Measurements from ENCODE around the gene KLK5.
"Not testable (repeated sequence)": the region's sequence is repeated elsewhere in the genome, so short reads cannot be mapped to it uniquely, and the experiment has no call there.

KLK5 gene

DNA sequence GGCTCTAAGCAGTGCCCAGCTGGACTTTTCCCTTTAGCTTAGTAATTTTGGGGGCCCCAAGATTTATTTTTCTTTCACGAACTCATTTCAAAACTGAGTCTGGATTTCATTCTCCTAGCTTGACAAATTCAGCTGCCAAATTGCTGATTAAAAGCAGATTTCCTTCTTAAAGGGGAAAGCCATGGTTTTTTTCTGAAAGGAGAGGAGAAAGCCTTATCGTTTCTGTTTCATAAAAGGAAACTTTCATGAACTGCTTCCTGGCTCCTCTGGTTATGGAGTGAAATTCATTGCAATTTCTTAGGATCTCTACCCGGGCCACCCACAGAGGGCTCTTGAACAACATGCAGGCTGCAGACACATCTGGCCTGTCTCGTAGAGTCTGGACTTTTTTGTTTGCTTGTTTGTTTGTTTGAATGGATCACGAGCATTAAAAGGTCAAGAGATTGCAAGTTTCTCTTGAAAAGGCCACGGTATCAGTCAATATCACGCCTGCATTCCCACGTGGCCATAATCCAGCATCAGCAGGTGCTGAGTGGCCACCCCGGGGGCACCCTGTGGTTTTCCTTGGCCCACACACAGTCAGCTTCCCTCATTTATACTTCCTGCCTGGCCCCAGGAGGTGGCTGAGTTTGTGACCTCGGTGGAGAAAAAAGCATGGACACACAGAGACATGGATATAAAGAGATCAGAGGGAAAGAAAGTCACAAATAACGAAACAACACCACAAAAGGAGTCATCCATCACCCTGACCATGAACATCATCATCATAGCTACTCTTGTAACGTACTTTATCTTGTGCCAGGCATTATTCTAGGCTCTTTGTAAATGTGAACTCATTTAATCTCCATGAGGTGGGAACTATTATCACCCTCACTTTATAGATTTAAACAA is 31.2 kb downstream of the KLK5 start:
- no peak for DNase-seq

GRCh38 chr19:50916069-50916468 is 36.8 kb downstream of the KLK5 start:
- no peak for DNase-seq

DNA sequence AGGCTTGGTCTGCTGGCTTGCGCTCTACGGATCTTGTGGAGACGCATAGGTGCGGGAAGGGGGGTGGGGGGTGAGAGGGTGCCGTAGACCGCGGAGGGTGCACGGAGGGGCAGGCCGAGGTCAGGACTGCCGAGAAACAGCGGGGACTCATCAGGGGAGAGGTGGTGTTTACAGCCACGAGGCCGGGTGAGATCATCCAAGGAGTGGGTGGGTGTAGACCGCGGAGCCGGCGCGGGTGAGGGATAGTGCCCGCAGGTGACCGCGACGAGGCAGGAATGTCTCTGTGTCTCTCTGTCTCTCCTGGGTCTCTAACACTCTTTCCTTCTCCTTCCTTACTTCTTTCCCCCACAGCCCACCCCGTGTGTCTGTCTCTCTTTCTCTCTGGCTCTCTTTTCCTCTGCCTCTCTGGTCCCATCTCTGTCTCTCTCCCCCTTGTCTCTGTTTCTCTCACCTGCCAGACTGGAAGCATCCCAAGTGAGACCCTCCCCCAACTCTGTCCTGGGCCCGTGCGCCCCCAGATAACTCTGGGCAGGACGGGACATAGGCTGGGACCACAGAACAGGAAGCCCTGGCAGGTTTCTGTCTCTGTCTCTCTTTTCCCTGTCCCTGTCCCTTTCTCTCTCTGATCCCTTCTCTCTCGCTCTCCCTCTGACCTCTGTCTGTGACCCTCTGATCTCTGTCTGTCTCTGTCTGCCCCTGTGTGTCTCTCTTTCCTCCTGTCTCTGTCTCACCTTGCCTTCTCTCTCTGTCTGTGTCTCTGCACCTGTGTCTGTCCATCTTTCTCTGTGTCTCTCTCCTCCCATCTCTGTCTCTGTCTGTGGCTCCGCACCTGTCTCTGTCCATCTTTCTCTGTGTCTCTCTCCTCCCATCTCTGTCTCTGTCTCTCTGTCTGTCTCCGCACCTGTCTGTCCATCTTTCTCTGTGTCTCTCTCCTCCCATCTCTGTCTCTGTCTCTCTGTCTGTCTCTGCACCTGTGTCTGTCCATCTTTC is 39.8 kb downstream of the KLK5 start:
- no peak for DNase-seq

- DNase-seq, result no peak
Observed at GRCh38 chr19:50912102-50912599, 40.7 kb downstream of the KLK5 start.

- DNase-seq, result no peak
Observed at GRCh38 chr19:50911206-50912101, 41.4 kb downstream of the KLK5 start, which contains the start of gene KLK4. TSS of gene KLK4 (minus strand) at chr19:50911395. CDS start at chr19:50910738, 657 bp downstream.

DNA sequence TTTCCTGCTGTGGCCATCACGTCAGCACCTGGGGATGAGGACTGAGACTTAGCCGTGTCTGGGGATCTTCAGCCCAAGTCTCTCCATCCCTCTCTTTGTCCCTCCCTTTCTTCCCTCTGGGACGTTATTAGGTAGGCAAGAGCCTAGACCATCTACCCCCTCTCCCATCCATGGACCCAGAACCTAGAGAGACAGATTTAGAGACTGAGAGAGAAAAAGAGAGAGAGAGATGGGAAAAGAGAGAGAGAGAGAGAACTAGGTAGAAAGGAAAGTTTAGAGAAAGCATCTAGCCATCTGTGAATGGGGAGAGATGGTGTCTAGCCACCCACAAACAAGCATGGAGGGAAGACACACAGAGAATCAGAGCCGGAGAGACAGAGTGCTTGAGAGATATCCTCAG is 42.1 kb downstream of the KLK5 start:
- no peak for DNase-seq

GRCh38 chr19:50909240-50910070 is 43.4 kb downstream of the KLK5 start:
- no peak for DNase-seq

DNA sequence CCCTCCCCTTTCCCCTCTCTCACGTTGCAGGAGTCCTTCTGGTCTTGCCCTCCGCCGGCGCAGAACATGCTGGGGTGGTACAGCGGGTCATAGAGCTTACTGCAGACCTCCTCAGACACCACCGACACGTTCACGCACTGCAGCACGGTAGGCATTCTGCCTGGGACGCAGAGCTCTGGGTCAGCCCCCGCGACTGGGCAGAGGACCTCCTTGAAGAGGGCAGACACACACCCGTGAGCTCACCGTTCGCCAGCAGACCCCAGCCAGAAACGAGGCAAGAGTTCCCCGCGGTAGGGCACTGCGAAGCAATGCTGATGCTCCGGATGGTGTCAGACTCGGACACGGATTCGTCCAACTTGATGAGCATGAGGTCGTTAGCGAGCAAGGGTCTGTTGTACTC is 44.5 kb downstream of the KLK5 start:
- DNase-seq, result no peak

GRCh38 chr19:50906217-50906616 is 46.6 kb downstream of the KLK5 start:
- DNase-seq, result no peak

DNA sequence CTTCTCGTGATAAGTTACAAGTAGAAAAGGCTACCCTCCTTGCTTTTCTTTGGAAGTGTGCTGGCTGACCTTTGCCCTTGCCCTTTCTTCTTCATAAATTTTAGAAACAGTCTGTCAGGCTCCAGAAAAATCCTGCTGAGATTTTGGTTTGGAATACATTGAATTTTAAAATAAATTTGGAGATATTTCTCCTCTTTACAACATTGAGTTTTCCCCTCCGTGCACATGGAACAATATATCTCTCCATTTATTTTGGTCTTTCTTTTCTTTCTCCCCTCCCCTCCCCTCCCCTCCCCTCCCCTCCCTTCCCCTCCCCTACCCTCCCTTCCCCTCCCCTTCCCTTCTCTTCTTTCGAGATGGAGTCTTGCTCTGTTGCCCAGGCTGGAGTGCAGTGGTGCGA is 50.2 kb downstream of the KLK5 start:
- no peak for DNase-seq

DNA sequence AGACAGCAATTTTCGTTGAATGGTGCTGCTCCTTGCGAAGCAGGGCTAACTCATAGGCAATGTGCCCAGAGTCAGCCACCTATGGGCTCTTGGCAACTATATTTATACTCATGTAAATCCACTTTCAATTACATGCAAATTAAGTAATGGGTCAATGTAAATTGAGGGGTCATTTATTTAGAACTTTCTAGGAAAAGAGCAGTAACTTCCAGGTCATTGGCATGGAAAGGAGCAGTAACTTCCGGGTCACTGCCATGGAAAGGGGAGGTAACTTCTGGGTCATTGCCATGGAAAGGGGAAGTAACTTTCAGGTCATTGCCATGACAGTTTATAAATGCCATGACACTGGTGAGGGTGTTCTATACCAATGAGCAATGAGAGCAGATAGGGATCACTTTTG is 53.3 kb downstream of the KLK5 start:
- DNase-seq, result no peak

- no peak for DNase-seq
Observed at GRCh38 chr19:50898018-50898417, 54.8 kb downstream of the KLK5 start.

- DNase-seq, result no peak
Observed at GRCh38 chr19:50897612-50898011, 55.2 kb downstream of the KLK5 start.

- no peak for DNase-seq
Observed at GRCh38 chr19:50897191-50897607, 55.6 kb downstream of the KLK5 start.

DNA sequence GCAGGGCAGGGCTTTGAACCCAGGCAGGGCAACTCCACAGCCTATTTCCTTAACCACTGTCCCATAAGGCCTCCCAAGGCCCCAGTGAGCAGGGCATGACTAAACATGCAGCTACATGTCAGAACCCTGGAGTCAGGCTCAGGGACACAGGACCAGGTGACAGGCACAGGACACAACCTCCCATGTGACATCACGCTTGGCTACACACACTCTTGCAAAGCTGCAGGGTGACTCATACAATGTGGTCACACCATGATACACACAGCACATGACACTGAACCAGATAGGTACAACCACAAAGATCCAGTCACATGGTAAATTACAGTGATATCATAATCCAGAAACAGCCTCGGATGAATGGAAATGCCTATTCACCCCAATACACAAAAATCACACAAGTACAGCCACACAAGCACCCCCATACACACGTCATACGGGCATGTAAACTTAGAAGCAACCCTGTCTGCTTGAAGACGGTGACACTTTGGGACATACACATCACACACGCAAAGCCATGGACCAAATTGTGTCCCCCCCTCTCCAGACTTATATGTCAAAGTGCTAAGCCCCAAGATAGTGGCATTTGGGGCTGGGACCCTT is 56.1 kb downstream of the KLK5 start:
- no peak for DNase-seq

DNA sequence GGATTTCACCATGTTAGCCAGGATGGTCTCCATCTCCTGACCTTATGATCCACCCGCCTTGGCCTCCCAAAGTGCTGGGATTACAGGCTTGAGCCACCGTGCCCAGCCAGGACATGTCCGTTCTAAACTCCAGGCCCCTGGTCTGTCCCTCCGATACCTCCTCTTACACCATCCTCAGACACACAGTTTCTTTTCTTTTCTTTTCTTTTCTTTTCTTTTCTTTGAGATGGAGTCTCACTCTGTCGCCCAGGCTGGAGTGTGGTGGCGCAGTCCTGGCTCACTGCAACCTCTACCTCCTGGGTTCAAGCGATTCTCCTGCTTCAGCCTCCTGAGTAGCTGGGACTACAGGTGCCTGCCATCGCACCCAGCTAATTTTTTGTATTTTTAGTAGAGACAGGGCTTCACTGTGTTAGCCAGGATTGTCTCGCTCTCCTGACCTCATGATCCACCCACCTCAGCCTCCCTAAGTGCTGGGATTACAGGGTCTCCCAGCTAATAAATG is 56.7 kb downstream of the KLK5 start:
- not testable (repeated sequence) for DNase-seq

DNA sequence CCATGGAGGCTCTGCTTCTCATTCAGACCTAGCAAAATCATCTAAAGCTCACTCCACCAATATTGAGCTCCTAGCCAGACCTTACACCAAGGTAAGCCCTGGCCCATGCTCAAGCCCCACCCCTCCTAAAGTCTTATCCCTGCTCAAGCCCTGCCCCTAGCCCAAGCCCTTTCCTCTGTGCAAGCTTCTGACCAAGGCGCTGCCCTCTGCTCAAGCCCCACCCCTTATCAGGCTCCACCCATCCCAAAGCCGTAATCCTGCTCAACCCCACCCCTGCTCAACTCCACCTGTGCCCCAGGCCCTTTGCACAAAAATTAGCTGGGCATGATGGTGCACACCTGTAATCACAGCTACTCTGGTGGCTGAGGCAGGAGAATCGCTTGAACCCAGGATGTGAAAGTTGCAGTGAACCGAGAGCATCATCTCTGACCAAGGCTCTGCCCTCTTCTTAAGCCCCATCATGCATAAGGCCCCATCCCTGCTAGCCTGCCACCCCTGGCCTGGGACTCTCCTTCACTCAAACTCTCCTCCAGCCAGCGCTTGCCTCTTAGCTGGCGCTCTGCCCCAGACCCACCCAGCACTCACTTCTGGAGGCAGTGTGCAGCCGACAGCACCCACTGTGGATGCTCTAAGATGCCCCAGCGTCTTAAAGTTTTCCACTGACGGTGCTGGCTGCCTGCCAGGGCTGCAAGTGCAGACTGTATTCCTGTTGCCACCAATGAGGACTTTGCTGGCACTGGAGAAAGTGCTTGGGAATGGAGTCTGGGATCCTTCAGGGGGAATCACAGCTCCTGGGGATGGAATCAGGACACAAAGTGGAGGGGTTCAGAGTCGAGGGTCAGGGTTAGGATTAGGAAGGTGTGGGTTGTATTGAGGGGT is 58.1 kb downstream of the KLK5 start:
- DNase-seq, result no peak
